ENCODE measurements around the gene CPXM2. TPM values are rescaled to one million over a fixed set of nuclear protein-coding genes. Genes with fewer than 3 reads are reported as not detected.

The CPXM2 gene
- total RNA-seq, 1 experiment from 2014 or later, result 0.12 TPM

DNA sequence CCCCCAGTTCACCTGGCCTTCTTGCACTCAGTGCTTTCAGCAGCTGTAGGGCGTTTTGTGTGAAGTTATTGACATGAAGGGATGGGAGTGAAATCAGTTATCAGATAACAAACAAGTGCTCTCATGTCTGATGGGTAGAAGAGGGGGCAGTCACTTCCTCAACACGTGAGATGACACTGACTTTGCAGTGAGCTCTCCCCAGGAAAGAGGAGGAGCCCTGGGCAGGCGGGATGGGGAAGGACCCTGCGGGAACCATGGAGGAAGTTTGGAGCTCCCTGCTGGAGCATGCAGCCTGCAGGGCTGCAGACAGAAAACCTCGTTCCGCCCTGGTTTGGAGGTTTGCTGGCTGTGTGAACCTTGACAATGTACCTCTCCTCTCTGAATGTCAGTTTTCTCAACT, 186.8 kb downstream of the CPXM2 start:
- peaks cover 64% of the 10 kb centered on the region for H3K27me3 ChIP-seq (ENCODE audit: insufficient read depth, low read length)
- no peaks in the 10 kb centered on the region for H3K4me1 ChIP-seq (ENCODE audit: control insufficient read depth in 1 of 2, insufficient read depth in 2 of 2, low read length in 2 of 2)
- intact Hi-C loops (cut with micrococcal nuclease), result no loop called here
- no peak overlapping the region for H3K27ac ChIP-seq (ENCODE audit: low read depth, low read length)
- no peak overlapping the region for H3K4me2 ChIP-seq (ENCODE audit: low read length)
- TF ChIP-seq, protein P1, sequence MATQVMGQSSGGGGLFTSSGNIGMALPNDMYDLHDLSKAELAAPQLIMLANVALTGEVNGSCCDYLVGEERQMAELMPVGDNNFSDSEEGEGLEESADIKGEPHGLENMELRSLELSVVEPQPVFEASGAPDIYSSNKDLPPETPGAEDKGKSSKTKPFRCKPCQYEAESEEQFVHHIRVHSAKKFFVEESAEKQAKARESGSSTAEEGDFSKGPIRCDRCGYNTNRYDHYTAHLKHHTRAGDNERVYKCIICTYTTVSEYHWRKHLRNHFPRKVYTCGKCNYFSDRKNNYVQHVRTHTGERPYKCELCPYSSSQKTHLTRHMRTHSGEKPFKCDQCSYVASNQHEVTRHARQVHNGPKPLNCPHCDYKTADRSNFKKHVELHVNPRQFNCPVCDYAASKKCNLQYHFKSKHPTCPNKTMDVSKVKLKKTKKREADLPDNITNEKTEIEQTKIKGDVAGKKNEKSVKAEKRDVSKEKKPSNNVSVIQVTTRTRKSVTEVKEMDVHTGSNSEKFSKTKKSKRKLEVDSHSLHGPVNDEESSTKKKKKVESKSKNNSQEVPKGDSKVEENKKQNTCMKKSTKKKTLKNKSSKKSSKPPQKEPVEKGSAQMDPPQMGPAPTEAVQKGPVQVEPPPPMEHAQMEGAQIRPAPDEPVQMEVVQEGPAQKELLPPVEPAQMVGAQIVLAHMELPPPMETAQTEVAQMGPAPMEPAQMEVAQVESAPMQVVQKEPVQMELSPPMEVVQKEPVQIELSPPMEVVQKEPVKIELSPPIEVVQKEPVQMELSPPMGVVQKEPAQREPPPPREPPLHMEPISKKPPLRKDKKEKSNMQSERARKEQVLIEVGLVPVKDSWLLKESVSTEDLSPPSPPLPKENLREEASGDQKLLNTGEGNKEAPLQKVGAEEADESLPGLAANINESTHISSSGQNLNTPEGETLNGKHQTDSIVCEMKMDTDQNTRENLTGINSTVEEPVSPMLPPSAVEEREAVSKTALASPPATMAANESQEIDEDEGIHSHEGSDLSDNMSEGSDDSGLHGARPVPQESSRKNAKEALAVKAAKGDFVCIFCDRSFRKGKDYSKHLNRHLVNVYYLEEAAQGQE (IDR thresholded peaks at IDR 0.05; ENCODE audit: low read depth), result no peak
- TF ChIP-seq EZH2phosphoT487 (IDR thresholded peaks at IDR 0.05; ENCODE audit: borderline replicate concordance), result no peak
- TF ChIP-seq, protein P2, sequence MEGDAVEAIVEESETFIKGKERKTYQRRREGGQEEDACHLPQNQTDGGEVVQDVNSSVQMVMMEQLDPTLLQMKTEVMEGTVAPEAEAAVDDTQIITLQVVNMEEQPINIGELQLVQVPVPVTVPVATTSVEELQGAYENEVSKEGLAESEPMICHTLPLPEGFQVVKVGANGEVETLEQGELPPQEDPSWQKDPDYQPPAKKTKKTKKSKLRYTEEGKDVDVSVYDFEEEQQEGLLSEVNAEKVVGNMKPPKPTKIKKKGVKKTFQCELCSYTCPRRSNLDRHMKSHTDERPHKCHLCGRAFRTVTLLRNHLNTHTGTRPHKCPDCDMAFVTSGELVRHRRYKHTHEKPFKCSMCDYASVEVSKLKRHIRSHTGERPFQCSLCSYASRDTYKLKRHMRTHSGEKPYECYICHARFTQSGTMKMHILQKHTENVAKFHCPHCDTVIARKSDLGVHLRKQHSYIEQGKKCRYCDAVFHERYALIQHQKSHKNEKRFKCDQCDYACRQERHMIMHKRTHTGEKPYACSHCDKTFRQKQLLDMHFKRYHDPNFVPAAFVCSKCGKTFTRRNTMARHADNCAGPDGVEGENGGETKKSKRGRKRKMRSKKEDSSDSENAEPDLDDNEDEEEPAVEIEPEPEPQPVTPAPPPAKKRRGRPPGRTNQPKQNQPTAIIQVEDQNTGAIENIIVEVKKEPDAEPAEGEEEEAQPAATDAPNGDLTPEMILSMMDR (IDR thresholded peaks at IDR 0.05 in 2 of 3, conservative IDR thresholded peaks at IDR 0.05 in 1 of 3; ENCODE audit: borderline replicate concordance in 1 of 3, insufficient read depth in 1 of 3, low read depth in 2 of 3, low read length in 2 of 3), result no peak
- no peak for TF ChIP-seq EZH2 (IDR thresholded peaks at IDR 0.05)
- no peak for TF ChIP-seq JUND (IDR thresholded peaks at IDR 0.05)
- TF ChIP-seq ZNF274 (IDR thresholded peaks at IDR 0.05; ENCODE audit: low read depth, low read length), result no peak
- TF ChIP-seq RAD21 (IDR thresholded peaks at IDR 0.05; ENCODE audit: low read depth), result no peak
- ChIA-PET RAD21 (ENCODE audit: low non-redundant PET in 1 of 2, low total read pairs in 2 of 2, uncharacterized antibody in 2 of 2, unreplicated experiment in 2 of 2) (interaction anchor here in 1 of 2 experiments (0.5 kb wide), 1 partner anchor 192 kb away, joined by 4 read pairs; no protein-coding TSS in a partner anchor), POLR2A (no interaction called here), CTCF (no interaction called here)
- no peaks in the 10 kb centered on the region for H3K79me2 ChIP-seq (ENCODE audit: insufficient read depth, low read length)
- H4K20me1 ChIP-seq (ENCODE audit: insufficient read depth), result no peaks in the 10 kb centered on the region
- H3K9me2 ChIP-seq (ENCODE audit: insufficient read depth), result no peaks in the 10 kb centered on the region
- BruUV-seq (replicated peaks), result no TSS peak
- ATAC-seq (no peak), DNase-seq (ENCODE audit: low read depth, low spot score) (no peak)
- no peaks in the 10 kb centered on the region for H3K9me3 ChIP-seq (ENCODE audit: control insufficient read depth in 1 of 2, insufficient read depth in 1 of 2, low read depth in 1 of 2, low read length in 2 of 2)
- no peak overlapping the region for H3K4me3 ChIP-seq (replicated peaks in 1 of 2; ENCODE audit: low read depth in 1 of 2, low read length in 2 of 2)
- H2AFZ ChIP-seq (ENCODE audit: low read depth, low read length, poor library complexity, severe bottlenecking), result no peak overlapping the region
- no peak overlapping the region for H3K9ac ChIP-seq (ENCODE audit: low read length)
- no peaks in the 10 kb centered on the region for H3K36me3 ChIP-seq (ENCODE audit: control insufficient read depth in 1 of 2, insufficient read depth in 2 of 2, low read length in 2 of 2)

Data from HCT116 (cell line).